ENCODE measurements around the gene HIGD1A.

Gene HIGD1A

DNA sequence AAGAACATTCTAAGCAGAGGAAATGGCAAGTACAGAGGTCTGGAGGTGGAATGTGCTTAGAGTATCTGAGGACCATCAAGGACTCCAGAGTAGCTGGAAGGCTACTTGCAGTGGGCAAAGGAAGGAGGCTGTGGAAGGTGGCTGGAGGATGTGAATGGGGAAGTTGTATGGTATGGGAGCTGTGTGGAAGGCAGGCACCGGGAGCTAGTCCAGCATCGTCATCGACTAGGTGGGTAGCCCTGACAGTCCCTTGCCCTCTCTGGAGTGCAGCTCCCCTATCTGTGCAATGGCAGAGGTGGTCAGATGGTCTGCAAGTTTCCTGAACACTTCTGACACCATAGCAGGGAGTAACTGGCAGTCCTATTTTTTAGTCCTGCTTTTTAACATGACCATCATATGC lies 50.5 kb downstream of the HIGD1A start:
- no peak for DNase-seq (ENCODE audit: low read depth)

DNA sequence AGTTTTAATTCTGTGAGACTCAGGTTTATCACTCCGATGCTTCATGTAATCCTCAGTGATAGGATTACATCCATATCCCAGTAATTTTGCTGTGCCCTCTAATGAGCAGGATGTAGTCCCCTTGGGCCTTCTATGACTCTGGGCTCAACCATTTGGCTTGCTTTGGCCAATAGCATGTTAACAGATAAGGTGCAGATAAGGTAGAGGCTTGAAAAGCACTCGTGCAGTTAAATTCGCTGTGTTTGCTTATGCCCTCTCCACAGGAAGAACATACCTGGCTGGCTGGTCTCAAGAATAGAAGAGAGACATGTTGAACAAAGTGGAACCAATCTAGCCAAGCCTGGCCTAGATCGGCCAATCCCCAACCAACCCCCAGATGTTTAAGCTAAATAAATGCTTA lies 51.3 kb downstream of the HIGD1A start:
- no peak for DNase-seq (ENCODE audit: low read depth)

DNA sequence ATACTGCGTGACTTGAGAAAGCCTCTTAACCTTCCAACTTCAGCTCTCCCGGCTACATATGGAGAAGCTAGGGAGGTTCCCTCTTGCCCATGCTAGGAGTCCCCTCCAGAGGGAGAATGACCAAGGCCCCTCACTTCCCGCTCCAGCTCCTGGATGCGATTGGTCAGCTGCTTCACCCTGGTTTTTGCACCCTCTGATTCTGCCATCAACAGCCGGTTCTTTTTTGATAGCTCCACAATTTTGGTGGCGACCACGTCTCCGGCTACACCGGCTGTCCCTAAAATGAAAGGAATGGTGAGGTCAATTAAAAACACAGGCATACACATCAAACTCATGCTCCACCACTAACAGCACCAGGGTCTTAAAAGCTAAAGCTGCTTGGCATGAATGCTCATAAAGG lies 51.8 kb downstream of the HIGD1A start:
- DNase-seq (ENCODE audit: low read depth), result no peak

DNA sequence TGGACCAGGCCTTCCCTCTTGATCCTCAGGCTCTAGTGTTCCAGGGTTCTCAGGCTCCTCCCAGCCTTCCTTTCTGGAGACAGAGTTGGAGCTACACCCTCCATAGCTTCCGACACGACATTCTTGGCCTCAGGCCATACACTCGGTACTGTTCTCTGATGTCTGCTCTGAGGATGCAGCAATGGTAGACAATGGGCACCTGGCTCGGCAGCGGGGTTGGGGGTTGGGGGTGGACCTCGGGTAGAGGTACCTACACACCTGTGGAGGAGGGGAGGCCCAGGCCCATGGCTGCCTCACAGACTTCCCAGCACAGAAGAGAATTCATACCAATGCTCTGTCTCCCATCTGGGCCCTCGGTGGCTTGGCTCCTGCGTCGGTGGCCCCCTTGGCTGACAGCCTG lies 52.7 kb downstream of the HIGD1A start:
- no peak for DNase-seq (ENCODE audit: low read depth)

DNA sequence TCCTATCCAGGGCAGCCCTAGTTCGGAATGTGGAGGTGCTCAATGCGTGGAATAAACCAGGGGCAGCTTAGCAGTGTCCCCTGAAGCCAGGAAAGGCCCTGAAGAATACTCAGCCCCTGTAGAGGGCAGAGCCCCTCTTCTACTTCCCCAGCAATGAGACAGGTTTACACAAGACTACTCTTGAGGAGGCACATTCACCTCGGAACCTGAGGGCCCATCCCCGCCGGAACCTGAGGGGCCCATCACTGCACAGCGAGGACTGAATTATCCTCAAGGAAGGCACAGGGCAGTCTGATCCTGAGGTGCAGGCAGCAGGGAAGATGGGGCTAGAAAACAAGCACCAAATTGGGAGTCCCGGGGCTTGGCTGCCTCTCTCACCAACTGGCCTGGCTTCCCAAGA lies 53.5 kb downstream of the HIGD1A start:
- DNase-seq (ENCODE audit: low read depth), result no peak

DNA sequence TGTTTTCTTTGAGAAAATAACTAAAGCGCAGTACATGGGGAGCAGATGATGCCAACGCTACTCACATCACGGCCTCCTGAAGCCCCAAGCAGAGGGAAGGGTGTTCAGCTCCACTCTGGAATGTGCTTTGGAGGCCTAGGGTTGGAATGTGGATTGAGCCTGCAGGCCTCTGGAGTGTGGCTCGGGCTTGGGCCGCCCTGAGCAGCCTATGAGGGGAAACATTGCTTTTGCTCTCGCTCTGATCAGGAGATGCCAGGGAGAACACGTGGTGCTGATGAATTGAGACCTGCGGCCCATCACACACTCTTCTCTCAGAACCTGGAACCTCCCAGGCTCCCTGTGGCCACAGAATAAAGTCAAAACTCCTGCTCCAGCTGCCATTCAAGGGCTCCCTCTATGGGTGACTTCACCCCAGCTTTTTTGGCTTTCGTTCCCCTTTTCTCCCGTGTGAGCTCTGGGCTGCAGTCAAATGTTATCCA lies 54.5 kb downstream of the HIGD1A start:
- no peak for DNase-seq (ENCODE audit: low read depth)

DNA sequence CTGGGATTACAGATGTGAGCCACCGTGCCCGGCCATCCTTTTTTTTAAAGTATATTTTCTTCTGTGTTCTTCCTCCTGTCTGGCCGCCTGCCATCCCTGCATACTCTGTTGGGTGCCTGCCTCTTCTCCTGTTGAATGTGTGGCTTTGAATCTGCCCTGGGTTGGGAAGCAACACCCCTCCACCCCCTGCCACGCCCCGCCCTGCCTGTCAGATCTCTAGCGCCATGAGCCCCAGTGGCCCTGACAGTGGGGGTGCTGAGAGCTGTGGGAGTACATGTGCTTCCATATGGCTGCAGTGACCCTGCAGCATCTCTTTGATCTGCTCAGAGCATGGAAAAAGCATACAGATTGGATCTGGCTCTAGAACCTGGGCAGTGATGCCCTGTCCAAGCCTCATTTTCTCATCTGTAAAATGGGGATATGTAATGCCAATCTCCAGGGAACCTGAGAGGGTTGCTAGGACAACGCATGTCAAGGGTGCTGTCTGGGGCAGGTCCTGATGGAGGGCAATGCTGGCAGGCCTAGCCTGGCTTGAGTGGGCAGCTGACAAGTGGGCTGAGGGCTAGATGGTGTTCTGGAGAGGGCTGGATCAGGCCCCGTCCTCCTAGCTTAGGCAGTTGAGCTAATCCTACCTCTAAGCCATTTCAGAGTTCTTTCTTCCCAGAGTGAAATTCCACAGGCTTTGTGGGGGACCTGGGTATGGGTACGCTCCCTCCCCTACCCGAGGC lies 55.1 kb downstream of the HIGD1A start:
- no peak for DNase-seq (ENCODE audit: low read depth)

DNA sequence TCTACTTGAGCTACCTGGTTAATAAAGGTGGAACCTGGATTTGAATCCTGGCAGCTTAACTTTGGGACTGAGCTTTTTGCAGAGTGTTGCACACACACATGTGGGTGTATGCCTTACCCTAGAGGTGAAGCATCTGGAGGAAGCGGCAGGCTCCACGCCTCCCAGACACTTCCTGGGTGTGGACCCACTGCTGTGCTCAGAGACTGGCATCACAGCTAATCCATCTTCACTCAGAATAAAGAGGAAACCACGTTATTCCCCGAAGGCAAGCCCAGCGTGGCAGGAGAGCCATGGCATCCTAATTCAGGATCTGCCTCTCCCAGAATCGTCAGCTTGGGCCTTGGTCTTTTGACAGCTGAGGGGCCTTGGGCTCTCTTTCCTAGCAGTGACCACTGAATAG lies 56.7 kb downstream of the HIGD1A start:
- DNase-seq (ENCODE audit: low read depth), result no peak

DNA sequence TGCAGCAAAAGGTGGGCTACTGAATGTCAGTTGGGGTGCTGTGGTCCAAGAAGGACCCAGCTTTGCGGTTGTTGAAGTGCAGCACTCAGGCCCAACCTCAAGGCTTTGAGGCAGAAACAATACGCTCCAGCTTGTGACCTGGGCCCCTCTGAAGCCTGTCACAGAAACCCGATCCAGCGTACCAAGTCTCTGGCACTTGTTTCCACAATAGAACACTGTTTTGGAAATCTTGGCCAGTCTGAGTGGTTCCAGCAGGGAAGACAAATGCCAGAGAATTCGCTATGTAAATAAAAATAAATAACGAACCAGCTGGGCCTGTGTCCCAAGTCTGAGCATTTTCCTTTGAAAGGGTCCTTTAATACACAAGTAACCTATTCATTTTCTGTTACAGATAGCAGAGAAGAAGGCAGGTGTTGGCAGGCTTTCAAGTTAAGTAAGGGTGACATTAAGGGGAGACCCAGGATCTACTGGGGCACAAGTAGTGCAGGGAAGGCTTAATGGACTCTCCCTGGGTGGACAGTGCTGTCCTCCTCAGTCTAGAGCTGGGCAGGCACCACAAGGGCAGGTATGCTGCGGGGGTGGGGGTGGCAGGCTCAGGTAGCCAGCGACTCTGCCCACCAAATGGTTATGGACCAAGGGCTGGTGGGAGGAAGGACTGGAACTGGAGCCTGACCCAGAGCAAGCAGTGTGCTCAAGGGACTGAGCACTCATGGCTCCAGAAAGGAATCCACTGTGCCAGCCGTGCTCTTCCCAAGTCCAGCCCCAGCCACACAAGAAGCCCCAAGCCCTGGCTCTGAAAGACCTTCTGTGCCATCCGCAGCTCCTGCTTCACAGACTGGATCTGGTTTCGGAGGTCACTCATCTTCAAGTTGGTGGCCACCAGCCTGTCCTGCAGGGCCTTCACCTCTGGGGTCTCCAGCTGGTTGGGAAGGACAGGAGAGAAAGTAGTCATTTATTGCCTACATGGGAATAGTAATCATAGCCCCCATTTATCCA lies 57.5 kb downstream of the HIGD1A start:
- DNase-seq (ENCODE audit: low read depth), result no peak

DNA sequence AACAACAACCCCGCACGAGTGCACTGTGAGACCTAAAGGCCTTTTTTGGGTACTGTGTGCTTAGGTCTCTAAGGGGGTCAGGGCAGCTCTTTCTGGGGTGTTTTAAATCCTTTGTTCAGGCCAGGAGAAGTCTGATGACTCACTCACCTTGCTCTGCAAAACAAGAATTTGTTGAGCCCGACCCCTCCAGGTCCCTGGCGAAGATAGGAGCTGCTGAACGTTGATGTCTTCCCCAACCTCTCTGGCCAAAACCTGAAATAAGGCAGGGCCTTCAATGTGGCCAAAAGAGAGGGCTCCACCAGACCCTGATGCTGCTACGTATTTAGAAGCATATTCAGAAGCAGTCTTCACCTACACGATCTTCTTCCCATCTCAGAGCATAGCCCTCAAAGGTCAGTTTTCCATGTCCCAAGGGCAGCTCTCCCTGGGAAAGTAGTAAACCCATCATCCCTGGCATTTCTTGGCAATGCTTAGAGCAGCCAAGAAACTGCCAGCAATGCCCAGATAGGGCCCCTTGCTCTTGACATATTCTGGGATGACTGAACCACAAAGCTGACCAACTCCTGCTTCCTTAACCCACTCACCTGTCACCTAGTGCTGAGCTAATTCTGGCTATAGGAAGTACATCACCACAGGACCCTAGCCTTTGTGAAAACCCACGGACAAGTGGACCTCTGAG lies 58.4 kb downstream of the HIGD1A start:
- no peak for DNase-seq (ENCODE audit: low read depth)

DNA sequence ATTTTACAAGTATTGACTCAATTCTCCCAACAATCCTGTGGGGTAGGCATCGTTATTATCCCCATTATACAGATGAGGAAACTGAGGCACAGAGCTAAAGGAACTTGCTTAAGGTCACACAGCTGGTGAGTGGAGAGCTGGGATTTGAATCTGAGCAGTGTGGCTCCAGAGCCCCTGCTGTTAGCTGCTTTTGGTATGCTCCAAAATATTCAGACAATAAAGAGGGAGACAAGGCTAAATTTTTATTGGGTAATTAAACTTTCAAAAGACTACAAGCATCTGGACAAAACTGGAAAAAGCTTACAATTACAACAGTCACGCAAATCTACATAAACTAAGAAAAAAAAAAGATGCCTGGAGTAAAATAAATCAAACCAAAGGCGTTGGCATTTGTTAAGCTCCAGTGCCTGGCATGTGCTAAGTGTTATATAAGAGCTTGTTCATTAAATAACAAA lies 59.0 kb downstream of the HIGD1A start:
- no peak for DNase-seq (ENCODE audit: low read depth)

DNA sequence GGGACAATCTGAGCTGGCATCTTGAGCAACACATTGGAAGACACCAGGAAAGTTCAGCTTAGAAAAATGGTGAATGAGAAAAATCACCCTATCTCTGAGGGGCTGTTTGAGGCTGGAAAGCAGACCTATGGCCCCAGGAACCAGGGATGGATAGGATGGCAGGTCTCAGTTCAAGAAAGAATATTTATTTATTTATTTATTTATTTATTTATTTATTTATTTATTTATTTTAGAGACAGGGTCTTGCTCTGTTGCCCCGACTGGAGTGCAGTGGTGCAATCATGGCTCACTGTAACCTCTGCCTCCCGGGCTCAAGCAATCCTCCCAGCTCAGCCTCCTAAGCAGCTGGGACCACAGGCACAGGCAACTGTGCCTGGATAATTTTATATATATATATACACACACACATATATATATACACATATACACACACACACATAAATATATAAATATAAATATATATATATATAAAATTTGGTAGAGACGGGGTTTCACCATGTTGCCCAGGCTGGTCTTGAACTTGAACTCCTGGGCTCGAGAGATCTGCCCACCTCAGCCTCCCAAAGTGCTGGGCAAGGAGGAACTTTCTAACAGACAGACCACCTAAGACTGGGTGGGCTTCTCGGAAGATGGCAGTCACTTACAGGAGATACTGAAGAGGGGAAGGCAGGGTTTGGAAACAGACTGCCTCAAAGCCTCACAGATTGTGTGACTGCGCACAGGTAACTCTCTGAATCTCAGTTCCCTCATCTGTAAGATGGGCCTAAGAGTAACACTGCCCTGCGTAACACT lies 60.9 kb downstream of the HIGD1A start:
- DNase-seq (ENCODE audit: low read depth), result no peak

DNA sequence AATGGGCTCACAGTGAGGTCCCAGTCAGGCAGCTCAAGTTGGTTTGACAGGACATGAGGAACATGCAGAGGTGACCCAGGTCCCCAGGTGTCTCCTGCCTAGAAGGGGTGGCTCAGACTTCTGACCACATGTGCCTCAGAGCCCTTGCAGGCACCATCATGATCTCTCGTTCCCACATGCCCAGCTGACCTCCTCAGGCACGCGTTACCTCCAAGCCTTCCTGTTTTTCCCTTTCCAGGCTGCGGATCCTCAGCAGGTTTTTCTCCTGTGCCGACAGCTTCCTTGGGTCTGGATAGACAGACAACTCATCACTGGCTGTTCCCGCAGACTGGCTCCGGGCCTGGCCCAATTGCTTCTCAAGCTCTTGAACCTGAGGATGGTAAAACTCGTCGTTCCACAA lies 61.6 kb downstream of the HIGD1A start:
- DNase-seq (ENCODE audit: low read depth), result no peak

DNA sequence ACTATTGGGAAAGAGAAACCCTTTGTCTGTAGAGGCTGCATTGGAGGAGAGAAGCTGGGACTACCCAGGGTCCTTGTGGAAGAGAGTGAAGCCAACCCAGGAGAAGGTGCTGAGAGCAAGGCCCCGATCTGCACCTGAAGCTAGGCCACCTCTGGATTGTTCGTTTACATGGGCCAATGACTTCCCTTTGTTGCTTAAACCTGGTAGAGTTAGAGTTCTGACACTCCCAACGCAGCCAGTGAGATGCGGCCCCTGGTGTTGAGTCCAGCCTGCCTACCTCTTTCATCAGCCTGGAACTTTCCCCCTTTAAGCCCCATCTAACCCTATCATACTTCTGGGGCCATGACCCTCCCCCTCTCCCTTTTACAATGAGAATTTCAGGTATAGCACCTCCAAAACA lies 62.0 kb downstream of the HIGD1A start:
- no peak for DNase-seq (ENCODE audit: low read depth)

DNA sequence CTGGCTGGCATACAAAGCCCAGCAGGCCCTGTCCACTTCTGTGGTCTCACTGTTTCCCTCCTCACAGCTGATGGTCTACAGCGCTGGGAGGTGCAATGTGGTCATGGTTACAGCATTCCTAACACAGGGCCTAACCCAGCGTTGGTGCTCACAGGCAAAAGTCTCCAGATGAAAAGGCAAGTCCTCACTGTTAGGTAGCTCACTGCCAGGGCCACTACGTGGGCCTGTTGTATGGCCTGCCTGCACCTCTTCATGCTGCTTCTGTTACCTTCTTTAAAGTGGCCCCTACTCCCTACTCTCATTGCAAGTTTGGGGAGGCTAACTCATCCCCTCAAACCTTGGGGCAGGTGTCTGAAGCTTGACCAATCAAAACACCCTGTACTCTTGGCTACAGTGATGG lies 62.5 kb downstream of the HIGD1A start:
- no peak for DNase-seq (ENCODE audit: low read depth)

DNA sequence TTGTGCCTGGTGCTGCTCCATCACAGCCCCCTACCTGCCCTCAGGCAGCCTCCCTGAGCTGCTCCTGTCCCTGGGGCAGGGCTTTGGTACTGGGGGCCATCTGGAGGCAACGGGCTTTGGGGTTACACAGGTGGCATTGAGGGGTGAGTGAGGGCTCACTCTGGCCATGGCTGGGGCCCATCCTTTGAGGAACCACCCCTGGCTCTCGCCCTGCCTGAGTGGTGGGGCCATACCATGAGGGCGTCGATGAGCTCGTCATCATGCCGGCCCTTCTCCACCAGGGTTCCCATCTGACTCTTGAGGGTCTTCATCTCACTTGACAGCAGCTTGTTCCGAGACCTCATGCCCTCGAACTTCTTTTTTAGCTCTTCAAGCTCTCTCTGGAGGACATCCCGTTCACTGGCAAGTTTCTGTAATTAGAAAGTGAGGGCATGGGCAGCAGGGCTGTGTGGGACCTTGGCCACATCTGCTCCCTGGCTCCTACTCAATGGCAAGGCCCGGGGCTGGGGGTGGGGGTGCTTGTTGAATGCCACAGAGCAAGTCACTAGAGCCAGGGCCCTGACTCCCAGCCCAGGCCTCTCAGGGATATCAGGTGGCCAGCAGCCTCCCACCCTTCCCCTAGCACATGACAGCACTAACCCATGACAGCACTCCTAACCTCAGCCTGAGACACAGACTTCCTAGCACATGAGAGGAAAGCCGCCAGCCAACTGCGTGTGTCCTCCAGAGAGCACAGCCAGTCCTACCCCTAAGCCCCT lies 64.7 kb downstream of the HIGD1A start:
- no peak for DNase-seq (ENCODE audit: low read depth)

DNA sequence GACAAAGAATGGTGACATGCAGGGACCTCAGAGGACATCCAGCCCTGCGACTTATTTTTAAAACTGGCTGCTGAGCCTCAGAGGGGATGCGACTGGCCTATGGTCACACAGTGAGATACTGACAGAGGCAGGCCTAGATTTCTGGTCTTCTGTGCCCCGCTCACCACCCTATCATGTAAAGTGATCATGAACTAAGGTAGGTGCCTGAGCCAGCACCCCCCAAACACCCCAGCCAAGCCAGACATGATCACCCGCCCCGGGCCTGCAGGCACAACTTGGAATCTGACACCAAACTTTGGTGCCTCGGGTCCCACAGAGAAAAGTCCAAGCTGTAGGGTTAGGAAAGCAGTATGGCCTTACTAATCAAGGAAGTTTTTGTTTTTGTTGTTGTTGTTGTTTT lies 67.8 kb downstream of the HIGD1A start:
- DNase-seq (ENCODE audit: low read depth), result no peak

DNA sequence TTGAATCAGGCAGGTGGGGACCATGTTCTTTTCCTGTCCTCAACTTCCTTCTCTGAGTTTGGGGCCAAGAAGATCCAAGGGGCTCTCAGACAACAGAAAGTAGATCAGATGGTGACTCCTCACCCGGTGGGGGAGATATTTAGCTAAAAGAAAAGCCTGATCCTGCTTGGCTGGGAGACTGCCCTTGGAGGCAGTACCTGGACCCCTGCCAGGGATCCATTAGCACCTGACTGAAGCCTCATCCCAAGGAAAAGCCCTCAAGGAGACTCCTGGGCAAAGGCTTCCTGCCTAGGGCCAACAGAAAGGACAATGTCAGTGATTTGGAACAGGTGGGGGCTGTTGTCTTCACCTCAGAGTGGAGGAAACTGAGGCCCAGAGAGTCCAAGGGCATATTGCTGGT lies 68.2 kb downstream of the HIGD1A start:
- DNase-seq (ENCODE audit: low read depth), result no peak

DNA sequence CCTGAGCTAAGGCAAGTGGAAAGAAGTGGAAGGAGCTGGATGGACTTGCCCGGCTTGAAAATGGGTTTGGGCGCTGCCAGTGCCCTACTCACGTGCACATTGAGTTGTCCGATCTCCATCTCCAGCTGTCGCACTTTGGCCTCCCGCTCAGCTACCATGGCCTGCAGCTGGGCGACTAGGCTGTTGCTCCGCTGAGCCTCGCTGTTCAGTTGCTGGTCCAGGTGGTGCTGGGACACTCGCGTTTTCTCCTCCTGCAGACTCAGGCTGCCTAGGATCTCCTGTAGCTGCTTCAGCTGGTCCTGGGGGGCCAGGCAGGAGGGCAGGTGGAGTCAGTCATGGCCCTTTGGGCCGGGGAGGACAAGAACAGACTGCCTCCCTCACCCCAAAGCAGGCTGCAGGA lies 68.7 kb downstream of the HIGD1A start:
- DNase-seq (ENCODE audit: low read depth), result no peak

DNA sequence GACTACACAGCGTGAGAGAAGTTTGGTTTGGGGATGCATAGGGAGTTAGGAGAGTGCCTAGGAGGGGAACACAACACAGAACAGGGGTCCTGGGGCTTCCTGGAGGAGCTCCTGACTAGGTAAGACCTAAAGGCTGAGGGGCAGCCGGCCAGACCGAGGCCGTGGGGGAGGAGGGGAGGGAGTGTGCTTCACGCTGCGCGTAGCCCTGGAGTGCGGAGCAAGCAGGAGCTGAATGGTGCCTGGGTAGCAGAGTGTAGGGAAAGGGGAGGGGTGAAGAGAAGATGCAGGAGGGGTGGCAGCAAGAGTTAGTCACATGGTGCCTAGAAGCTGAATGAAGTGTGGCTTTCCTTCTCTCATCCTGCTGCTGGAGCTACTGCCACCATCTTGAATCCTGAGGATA lies 69.3 kb downstream of the HIGD1A start:
- no peak for DNase-seq (ENCODE audit: low read depth)

DNA sequence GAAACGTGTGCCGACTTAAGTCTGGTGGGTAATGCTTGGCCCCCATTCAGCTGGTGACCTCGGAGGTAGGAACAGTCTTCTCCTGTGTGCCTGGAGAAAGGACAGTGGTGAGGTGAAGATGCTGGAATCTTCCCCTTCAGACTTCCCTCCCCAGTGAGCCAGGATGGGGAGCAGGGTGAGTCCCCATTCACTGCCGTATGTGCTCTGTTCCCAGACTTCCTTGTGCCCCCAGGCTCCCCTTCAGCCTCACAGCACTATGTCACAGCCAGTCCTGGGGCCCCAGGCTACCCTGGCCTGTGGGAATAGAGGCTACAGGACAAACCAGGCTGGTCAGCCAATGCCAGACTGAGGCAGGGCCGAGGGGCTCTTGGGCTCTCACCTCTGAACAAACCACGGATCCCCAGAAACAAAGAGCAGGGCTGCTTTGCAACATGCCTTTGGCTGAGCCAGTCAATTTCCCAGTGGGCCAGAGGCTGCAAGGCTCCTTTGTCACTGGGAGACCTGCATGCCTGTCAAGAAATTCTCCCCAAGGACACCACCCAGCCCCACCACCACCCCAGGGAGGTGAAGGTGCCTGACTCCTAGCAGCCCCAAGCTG lies 69.9 kb downstream of the HIGD1A start:
- DNase-seq (ENCODE audit: low read depth), result no peak
